Activated naive CD8-positive, alpha-beta T cell treated with anti-CD3 and anti-CD28 coated beads for 36 hours (primary cell): ENCODE measurements around the gene KIF16B. TPM values are rescaled to one million over a fixed set of nuclear protein-coding genes. Genes with fewer than 3 reads are reported as not detected.
A peak's percentile ranks its signal among the peaks of the same experiment; 100 is the strongest.
"Not testable (repeated sequence)": the region's sequence is repeated elsewhere in the genome, so short reads cannot be mapped to it uniquely, and the experiment has no call there.

ENCODE experiments used
- DNase-seq: peaks from one replicate; pipeline ENCODE4 v3.0.0; 2021
- H3K27ac Mint-ChIP-seq: one replicate; pipeline ENCODE4 v1.8.0; 2022; ENCODE audit warnings: mild to moderate bottlenecking, moderate library complexity, mixed read lengths
- H3K27me3 Mint-ChIP-seq: one replicate; pipeline ENCODE4 v1.8.0; 2022; ENCODE audit warnings: mild to moderate bottlenecking, mixed read lengths
- H3K36me3 Mint-ChIP-seq: one replicate; pipeline ENCODE4 v1.8.0; 2021; ENCODE audit warnings: mild to moderate bottlenecking, mixed read lengths
- H3K4me1 Mint-ChIP-seq: one replicate; pipeline ENCODE4 v1.8.0; 2021; ENCODE audit warnings: mixed read lengths
- H3K4me3 Mint-ChIP-seq: one replicate; pipeline ENCODE4 v1.8.0; 2022; ENCODE audit warnings: mild to moderate bottlenecking, moderate library complexity, mixed read lengths
- H3K9me3 Mint-ChIP-seq: one replicate; pipeline ENCODE4 v1.8.0; 2022; ENCODE audit warnings: mixed read lengths
- total RNA-seq, 2 experiments: library from RNA; stranded (reverse); gene quantifications; one replicate each; pipeline ENCODE4 v1.2.3, GENCODE V29; 2021

KIF16B gene
- total RNA-seq, 2 experiments from 2014 or later = 4.8 to 4.9 TPM

DNA sequence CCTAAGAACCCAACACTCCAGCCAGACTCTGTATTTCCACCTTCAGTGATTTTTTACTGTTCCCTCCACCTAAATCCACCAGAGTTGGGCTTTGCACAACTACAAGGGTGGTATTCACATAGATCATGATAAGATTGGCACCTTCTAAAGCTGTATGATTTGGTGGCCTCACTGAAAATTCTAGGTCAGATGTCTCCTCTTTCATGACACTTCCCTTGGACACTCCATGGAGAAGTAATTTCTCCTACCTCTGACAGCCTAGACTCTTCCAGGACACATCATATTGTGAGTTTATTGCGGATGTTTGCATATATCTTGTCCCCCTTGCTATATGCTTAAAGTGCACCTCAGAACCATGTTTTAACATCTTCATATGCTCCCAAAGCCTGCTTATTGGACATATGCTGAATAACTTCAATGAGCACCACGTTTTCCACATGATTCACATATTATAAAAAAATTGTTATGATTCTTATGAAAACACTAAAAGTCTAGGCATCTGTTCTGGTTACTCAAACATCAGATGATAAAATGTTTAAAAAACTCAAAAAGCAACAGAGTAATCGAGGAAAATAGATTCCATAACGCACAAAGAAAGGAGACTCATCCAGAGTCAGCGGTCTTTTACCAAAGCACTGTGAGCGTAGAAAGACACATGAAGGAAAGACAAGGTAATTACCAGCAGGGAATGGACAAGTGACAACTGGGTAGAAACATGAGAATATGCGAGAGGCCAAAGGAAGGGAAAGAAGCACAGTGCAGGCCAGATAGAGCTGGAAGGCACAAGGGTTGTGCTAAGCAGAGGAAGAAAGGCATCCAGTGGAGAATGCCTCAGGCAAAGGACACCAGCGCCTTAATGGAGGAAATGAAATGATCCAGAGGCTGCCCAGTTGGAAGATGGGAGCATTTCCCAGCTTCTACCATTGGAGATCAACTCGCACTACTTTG, 46.5 kb downstream of the KIF16B start:
- peaks cover 34% of the 10 kb centered on the region for H3K36me3 Mint-ChIP-seq
- H3K9me3 Mint-ChIP-seq = peaks cover 5% of the 10 kb centered on the region
- H3K4me1 Mint-ChIP-seq = no peaks in the 10 kb centered on the region
- H3K27me3 Mint-ChIP-seq = no peaks in the 10 kb centered on the region
- H3K27ac Mint-ChIP-seq = no peak overlapping the region
- DNase-seq = no peak
- no peak overlapping the region for H3K4me3 Mint-ChIP-seq

DNA sequence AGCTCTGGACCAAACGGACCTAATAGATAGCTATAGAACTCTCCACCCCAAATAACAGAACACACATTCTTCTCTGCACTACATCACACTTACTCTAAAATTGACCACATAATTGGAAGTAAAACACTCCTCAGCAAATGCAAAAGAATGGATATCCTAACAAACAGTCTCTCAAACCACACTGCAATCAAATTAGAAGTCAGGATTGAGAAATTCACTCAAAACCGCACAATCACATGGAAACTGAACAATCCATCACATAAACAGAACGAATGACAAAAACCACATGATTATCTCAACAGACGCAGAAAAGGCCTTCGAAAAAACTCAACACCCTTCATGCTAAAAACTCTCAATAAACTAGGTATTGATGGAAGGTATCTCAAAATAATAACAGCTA, 50.6 kb downstream of the KIF16B start:
- DNase-seq, H3K27ac Mint-ChIP-seq, H3K27me3 Mint-ChIP-seq, H3K4me1 Mint-ChIP-seq, H3K9me3 Mint-ChIP-seq, H3K4me3 Mint-ChIP-seq: not testable (repeated sequence)
- H3K36me3 Mint-ChIP-seq = peaks cover 34% of the 10 kb centered on the region

DNA sequence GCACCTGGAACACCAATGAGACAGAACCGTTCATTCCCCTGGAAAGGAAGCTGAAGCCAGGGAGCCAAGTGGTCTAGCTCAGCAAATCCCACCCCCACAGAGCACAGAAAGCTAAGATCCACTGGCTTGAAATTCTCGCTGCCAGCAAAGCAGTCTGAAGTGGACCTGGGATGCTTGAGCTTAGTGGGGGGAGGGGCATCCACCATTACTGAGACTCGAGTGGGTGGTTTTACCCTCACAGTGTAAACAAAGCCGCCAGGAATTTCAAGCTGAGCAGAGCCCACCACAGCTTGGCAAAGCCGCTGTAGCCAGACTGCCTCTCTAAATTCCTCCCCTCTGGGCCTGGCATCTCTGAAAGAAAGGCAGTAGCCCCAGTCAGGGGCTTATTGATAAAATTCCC, 53.1 kb downstream of the KIF16B start:
- Mint-ChIP-seq H3K4me1 (no peaks in the 10 kb centered on the region), H3K9me3 (peaks cover 3% of the 10 kb centered on the region), H3K27me3 (no peaks in the 10 kb centered on the region), H3K4me3 (no peak overlapping the region), H3K27ac (no peak overlapping the region), H3K36me3 (peaks cover 21% of the 10 kb centered on the region)
- DNase-seq = no peak

DNA sequence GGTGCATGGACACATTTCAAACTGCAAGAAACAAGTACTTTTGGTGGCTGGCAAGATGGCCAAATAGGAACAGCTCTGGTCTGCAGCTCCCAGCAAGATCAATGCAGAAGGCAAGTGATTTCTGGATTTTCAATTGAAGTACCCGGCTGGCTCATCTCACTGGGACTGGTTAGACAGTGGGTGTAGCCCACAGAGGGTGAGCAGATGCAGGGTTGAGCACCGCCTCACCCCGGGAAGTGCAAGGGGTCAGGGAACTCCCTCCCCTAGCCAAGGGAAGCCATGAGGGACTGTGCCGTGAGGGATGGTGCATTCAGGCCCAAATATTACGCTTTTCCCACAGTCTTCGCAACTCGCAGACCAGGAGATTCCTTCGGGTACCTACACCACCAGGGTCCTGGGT, 53.6 kb downstream of the KIF16B start:
- not testable (repeated sequence) for H3K27me3 Mint-ChIP-seq, H3K4me1 Mint-ChIP-seq, H3K27ac Mint-ChIP-seq, DNase-seq, H3K4me3 Mint-ChIP-seq, H3K9me3 Mint-ChIP-seq
- H3K36me3 Mint-ChIP-seq = peaks cover 17% of the 10 kb centered on the region

DNA sequence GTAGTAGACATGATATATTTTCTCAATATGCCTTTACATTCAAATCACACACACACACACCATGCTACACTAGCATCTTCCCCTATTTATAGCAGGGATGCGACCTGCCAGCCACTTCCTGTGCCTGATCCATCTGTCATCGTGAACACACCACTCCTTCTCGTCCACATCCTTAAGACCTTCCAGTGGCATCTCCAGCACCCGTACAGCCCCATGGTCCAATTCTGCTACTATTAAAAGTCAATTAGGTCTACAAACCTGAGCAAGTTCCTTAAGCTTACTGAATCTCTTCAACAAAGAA, 54.5 kb downstream of the KIF16B start:
- Mint-ChIP-seq H3K9me3 (peaks cover 2% of the 10 kb centered on the region), H3K27ac (no peak overlapping the region), H3K36me3 (peaks cover 12% of the 10 kb centered on the region), H3K4me1 (no peaks in the 10 kb centered on the region), H3K4me3 (no peak overlapping the region), H3K27me3 (no peaks in the 10 kb centered on the region)
- DNase-seq = no peak

DNA sequence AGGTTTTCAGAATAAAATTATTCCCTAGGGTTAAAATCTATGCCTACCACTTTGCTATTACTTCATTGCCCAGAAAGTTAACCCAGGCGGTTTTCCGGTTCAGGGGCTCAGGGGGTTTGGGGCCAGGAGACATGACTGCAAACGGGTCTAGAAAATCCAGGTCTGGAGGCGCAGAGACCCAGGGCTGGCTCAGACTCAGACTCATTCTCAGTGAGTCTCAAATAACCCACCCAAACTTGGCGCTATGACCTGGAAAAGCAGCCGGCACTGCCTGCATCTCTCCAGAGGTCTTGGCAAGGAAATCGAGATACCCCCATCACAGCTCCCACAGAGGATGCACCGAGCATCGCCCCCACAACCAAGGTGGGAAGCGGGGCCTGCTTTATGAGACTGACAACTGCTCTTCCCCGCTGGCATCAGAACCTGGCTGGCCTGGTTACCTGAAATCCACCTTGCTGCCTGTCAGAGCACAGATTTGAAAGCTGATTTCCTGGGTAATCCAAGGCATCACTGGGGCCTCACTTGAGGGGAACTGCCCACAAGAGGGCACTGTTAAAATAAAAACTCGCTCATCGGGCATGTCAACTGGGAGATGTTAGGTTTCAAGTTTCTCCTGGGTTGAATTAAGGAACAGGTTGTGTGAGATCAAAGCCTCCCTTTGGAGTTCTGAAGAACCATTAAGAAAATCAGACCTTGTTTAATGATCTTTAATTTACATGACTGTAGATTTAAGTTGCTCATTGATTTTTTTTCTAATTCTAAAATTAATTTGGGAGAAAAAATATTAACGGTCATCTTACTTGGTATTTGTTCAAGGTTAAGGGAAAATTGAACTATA, 55.1 kb downstream of the KIF16B start:
- H3K27me3 Mint-ChIP-seq = no peaks in the 10 kb centered on the region
- H3K27ac Mint-ChIP-seq = no peak overlapping the region
- peaks cover under 1% of the 10 kb centered on the region for H3K9me3 Mint-ChIP-seq
- H3K4me1 Mint-ChIP-seq = no peaks in the 10 kb centered on the region
- peak; percentile 13 for DNase-seq
- H3K4me3 Mint-ChIP-seq = no peak overlapping the region
- peaks cover 8% of the 10 kb centered on the region for H3K36me3 Mint-ChIP-seq

DNA sequence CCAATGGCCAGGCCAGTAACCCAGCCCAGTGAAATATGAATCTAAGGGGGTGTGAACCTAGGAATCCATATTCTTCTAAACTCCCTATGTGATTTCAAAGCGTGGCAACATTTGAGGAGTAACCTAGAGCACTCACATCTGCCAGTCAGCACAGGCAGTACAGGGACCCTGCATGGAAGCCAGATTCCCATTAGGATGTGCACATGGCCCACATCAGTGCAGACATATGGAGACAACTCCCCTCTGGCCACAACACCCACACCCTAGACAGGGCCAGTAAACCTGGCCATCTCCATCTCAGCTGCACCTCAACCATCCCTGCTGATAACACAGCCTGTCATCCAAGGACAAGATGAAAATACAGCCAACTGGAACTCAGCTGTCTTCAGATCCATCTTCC, 56.5 kb downstream of the KIF16B start:
- Mint-ChIP-seq H3K27ac (no peak overlapping the region), H3K4me1 (no peaks in the 10 kb centered on the region), H3K9me3 (no peaks in the 10 kb centered on the region)

DNA sequence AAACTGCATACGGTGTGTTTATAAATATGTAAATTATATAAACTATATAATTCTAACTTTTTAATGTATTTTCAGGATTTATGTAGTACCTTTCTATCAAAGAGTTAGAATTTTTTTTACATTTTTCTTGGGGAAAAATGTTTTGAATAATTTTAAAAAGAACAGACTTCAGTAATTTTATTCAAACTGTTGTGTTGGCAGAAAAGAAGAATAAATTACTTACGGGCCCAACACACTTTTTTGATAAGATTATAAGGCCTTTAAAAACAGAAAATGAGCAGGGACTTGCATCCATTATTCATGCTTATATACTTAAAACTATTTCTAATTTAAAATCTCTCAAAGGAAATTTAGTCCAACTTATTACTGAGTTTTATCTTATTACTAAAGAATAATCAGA, 58.2 kb downstream of the KIF16B start:
- peaks cover 7% of the 10 kb centered on the region for H3K36me3 Mint-ChIP-seq
- DNase-seq = no peak
- H3K27me3 Mint-ChIP-seq = no peaks in the 10 kb centered on the region
- no peak overlapping the region for H3K4me3 Mint-ChIP-seq
- no peaks in the 10 kb centered on the region for H3K4me1 Mint-ChIP-seq
- no peak overlapping the region for H3K27ac Mint-ChIP-seq
- H3K9me3 Mint-ChIP-seq = no peaks in the 10 kb centered on the region

More for the DNA sequence above, 56.5 kb downstream of the KIF16B start:
- Mint-ChIP-seq H3K27me3 (no peaks in the 10 kb centered on the region), H3K4me3 (no peak overlapping the region), H3K36me3 (peaks cover 1% of the 10 kb centered on the region)
- DNase-seq = no peak

DNA sequence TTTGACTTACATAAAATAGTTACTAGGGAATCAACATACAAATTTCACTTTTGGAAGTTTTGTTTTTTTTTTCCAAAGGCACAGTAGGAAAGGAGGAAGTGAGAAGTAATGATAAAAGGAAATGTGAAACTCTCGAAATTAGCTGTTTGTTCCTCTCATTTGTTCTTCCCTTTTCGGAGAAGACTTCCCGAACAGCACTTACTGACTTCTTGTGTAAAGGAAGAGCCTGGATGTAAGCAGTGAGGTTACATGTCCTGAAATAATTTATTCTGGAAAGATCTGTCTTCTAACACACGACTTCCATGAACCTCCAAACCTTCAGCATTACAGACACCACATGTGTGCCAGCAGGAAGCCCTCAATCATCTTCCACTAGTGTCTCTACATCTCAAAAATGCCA, 59.1 kb downstream of the KIF16B start:
- Mint-ChIP-seq H3K36me3 (peaks cover 7% of the 10 kb centered on the region), H3K27ac (no peak overlapping the region), H3K27me3 (no peaks in the 10 kb centered on the region), H3K4me3 (no peak overlapping the region), H3K4me1 (no peaks in the 10 kb centered on the region), H3K9me3 (no peaks in the 10 kb centered on the region)
- DNase-seq = no peak

DNA sequence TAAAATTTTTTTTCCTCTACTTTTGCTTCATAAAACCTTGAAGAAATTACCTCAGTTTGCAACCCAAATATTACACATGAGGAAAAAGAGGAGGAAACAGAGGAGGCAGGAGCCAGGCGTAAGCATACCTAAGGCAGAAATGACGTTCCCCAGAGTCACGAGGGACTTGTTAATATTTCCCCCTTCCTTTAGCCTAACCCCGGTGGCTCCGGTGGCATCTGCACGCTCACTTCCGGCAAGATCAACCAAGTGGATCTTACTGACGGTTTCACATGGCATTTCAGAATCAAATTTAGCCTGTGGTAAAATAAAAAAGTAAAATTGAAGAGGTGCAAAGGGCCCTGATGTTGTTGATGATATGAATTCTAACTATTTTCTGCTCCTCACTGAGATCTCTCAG, 67.4 kb downstream of the KIF16B start:
- Mint-ChIP-seq H3K4me3 (no peak overlapping the region), H3K27me3 (no peaks in the 10 kb centered on the region), H3K27ac (no peak overlapping the region), H3K4me1 (no peaks in the 10 kb centered on the region), H3K36me3 (peaks cover 11% of the 10 kb centered on the region), H3K9me3 (no peaks in the 10 kb centered on the region)
- no peak for DNase-seq

DNA sequence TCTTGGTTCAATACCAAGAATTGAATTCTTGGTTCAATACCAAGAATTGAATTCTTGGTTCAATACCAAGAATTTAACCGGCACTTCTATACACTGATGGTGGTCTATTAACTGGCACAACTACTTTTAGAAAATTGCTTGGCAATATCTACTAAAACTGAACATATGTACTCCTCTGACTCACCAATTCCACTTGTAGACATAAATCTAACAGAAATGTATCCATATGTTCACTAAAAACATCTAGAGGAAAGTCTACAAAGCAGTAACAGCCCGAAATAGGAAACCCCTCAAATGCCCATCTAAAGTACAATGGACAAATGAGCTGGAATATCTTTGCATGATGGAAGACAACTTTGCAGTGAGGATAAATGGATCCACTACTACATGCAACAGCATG, 71.9 kb downstream of the KIF16B start:
- Mint-ChIP-seq H3K27me3 (no peaks in the 10 kb centered on the region), H3K27ac (no peak overlapping the region), H3K9me3 (no peaks in the 10 kb centered on the region), H3K4me3 (no peak overlapping the region), H3K4me1 (no peaks in the 10 kb centered on the region), H3K36me3 (peaks cover 12% of the 10 kb centered on the region)
- no peak for DNase-seq

DNA sequence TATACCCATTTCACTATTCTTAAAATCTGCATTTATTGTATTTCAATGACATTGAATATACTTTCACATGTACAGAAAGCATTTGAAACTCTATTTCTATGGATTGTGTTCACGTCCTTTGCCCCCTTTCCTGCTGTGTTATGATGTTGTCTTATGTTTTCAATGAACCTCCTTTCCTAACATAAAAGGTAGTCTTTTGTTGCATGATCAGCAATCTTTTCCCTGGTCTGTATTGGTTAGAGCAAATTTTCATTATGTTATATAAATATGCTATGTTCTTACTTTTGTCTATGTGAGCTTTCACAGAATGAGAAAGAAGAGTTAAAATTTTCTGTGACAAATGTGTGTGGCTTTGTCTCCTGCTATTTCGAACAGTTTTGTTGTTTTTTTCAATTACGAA, 73.1 kb downstream of the KIF16B start:
- Mint-ChIP-seq H3K36me3 (peaks cover 10% of the 10 kb centered on the region), H3K27me3 (no peaks in the 10 kb centered on the region), H3K4me1 (no peaks in the 10 kb centered on the region), H3K27ac (no peak overlapping the region), H3K4me3 (no peak overlapping the region), H3K9me3 (no peaks in the 10 kb centered on the region)
- no peak for DNase-seq

DNA sequence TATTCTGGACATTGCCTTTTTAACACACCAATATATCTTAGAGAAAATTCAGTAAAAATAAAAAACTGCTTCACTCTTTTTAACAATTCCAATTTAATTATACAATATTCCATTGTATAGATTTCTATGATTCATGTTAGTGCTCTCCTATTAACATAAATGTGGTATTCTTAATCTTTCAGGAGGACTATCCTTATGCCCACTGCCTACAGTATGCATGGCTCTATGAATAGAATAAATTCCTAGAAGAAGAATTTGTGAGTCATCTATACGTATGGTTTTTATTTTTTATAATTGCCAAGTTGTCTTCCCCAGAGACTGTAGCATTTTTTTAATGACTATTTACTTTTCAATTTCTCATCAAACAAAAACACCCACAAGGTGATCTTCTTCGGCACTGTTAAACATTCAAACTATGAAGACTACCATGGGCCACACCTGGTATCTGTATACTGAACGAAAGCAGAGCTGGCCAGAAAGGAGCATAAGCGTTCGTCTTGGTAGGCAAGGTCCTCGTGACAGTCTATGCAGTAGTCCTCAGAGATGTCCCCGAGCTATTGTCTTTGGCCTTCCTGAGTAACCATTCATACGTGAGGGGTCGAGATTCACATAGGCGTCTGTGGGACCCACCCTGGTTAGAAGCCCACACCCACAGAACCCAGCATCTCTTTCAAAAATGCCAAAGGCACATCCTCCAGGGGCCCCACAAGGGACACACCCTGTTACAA, 74.6 kb downstream of the KIF16B start:
- no peaks in the 10 kb centered on the region for H3K4me1 Mint-ChIP-seq
- H3K27me3 Mint-ChIP-seq = no peaks in the 10 kb centered on the region
- peaks cover 10% of the 10 kb centered on the region for H3K36me3 Mint-ChIP-seq
- no peak overlapping the region for H3K4me3 Mint-ChIP-seq
- no peak overlapping the region for H3K27ac Mint-ChIP-seq
- no peaks in the 10 kb centered on the region for H3K9me3 Mint-ChIP-seq
- no peak for DNase-seq

DNA sequence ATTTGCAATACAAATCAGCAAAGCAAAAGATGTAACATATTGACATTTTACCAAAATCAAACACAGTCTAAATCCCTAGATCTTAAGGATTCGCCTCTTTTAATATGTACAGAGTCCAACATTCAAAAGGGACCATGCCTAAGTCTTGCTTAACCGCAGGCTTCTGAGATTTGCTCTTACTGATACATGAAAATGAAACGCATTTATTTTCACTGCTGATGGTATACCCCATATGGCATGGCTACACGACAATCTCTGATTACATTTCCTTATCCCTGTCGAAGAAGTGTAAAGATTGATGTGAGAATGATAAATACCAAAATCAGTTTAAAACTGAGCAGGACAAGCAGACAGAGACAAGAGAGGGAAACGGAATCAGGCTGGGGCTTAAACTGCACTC, 75.4 kb downstream of the KIF16B start:
- Mint-ChIP-seq H3K4me3 (no peak overlapping the region), H3K27me3 (no peaks in the 10 kb centered on the region), H3K27ac (no peak overlapping the region), H3K36me3 (peaks cover 5% of the 10 kb centered on the region), H3K4me1 (no peaks in the 10 kb centered on the region), H3K9me3 (no peaks in the 10 kb centered on the region)
- no peak for DNase-seq

DNA sequence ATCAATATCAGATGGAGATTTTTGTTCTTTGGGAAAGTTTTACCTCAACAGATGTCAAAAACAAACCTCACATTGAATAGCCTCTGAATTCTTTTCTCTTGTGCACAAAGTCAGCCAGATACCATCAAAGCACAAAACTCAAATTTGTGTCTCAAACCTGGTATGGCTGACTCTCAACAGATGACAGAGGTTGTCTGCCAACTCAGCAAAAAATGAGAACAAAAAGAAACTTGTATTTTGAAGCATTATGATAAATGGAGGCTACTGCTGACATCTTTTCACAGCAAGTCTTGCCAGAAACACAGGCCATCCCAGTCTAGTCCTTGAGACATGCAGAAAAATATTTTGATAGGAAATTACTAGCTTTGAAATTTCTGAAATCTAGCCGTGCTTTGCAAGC, 79.8 kb downstream of the KIF16B start:
- Mint-ChIP-seq H3K27me3 (no peaks in the 10 kb centered on the region), H3K4me3 (no peak overlapping the region), H3K36me3 (peaks cover 4% of the 10 kb centered on the region), H3K4me1 (no peaks in the 10 kb centered on the region), H3K27ac (no peak overlapping the region), H3K9me3 (no peaks in the 10 kb centered on the region)
- no peak for DNase-seq
